Testis (tissue), 3 donors: ENCODE results near the gene ADCY2. TPM values are rescaled to one million over a fixed set of nuclear protein-coding genes. Genes with fewer than 3 reads are reported as not detected.
A peak's percentile ranks its signal among the peaks of the same experiment; 100 is the strongest.

ENCODE experiments used
- DNase-seq: peaks from one replicate; pipeline ENCODE4 v3.0.0-alpha.2; 2019
- H3K27ac ChIP-seq, 2 donors: fragments of 200-600 bp; sonication (generic); one replicate each; pipeline ENCODE4 v1.5.1; 2019
- H3K27me3 ChIP-seq: fragments of 200-600 bp; sonication (generic); one replicate; pipeline ENCODE4 v1.5.1; 2019
- H3K36me3 ChIP-seq: fragments of 200-600 bp; sonication (generic); one replicate; pipeline ENCODE4 v1.5.1; 2017; ENCODE audit warnings: low read depth; ENCODE audit errors: missing control alignments
- H3K4me1 ChIP-seq: fragments of 200-600 bp; sonication (generic); one replicate; pipeline ENCODE4 v1.5.1; 2019
- H3K4me3 ChIP-seq, 2 donors: fragments of 200-600 bp; sonication (generic); one replicate each; pipeline ENCODE4 v1.5.1; 2017 to 2019
- H3K9me3 ChIP-seq: fragments of 200-600 bp; sonication (generic); one replicate; pipeline ENCODE4 v1.5.1; 2017
- POLR2A ChIP-seq: fragments of 450-650 bp; IDR thresholded peaks from one replicate; pipeline ENCODE4 v1.6.1; 2017; ENCODE audit warnings: antibody characterized with exemption, mild to moderate bottlenecking, moderate library complexity
- WGBS, 2 donors: methylation state at CpG; one replicate each; pipeline ENCODE4 v1.1.5; 2018; 5-methylcytosine and 5-hydroxymethylcytosine counted together
- intact Hi-C: fragments of 100-400 bp; cut with DNase I; formaldehyde crosslinking; loops from one replicate; pipeline ENCODE4 v1.15.1; 2023; ENCODE audit warnings: low total_unique reads
- polyA plus RNA-seq: library from polyadenylated mRNA; stranded (reverse); fragments of 350-450 nt; fragmentation: Illumina TruSeq; extraction: RNeasy Lipid Tissue Mini Kit (QIAGEN cat#74804); gene quantifications from one replicate; pipeline ENCODE4 v1.2.3, GENCODE V29; 2014; ENCODE audit warnings: low read depth, low replicate concordance; ENCODE audit not compliant: insufficient read depth
- total RNA-seq, 2 donors: library from RNA; depleted of rRNA; stranded (reverse); fragments of >200 nt; gene quantifications; one replicate each; pipeline ENCODE4 v1.2.3, GENCODE V29; 2016
- TF ChIP-seq, protein P1 (sequence below), 3 experiments: fragments of 450-650 bp in 2 of 3; fragments of 200-600 bp in 1 of 3; sonication (generic) in 1 of 3; IDR thresholded peaks; one replicate each; pipeline ENCODE4 v1.5.1; 2016 to 2019; ENCODE audit warnings: antibody characterized with exemption in 3 of 3, mild to moderate bottlenecking in 2 of 3, moderate library complexity in 1 of 3

Gene ADCY2
- total and polyA plus RNA-seq, 3 donors from 2014 or later, result 9.4 to 18.5 (median 10.5) TPM

DNA sequence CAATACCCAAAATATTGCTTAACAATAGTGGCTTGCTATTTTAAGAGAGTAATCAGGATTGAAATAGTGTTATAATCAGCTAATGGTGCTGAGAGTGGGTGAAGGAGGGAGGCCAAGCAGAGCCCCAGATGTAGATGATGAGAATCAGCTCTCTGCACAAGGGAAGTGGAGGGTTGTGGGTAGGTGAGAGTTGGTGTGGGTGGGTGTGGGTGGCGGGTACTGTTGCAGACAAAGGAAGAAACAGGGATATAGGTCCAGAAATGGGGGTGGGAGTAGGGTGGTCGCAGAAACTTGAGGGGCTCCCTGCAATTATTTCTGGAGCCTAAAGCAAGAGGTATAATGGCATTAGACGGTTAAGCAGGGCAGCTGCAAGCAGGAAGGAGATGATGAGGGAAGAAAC is 7.4 kb upstream of the ADCY2 start:
- Histone ChIP-seq H3K27me3 (no peaks in the 10 kb centered on the region), H3K36me3 (no peaks in the 10 kb centered on the region), H3K4me3 (no peak overlapping the region), H3K27ac (no peak overlapping the region), H3K9me3 (no peaks in the 10 kb centered on the region), H3K4me1 (peaks cover 10% of the 10 kb centered on the region)
- intact Hi-C loops, result no loop called here
- DNase-seq, result no peak
- TF ChIP-seq, protein P1, sequence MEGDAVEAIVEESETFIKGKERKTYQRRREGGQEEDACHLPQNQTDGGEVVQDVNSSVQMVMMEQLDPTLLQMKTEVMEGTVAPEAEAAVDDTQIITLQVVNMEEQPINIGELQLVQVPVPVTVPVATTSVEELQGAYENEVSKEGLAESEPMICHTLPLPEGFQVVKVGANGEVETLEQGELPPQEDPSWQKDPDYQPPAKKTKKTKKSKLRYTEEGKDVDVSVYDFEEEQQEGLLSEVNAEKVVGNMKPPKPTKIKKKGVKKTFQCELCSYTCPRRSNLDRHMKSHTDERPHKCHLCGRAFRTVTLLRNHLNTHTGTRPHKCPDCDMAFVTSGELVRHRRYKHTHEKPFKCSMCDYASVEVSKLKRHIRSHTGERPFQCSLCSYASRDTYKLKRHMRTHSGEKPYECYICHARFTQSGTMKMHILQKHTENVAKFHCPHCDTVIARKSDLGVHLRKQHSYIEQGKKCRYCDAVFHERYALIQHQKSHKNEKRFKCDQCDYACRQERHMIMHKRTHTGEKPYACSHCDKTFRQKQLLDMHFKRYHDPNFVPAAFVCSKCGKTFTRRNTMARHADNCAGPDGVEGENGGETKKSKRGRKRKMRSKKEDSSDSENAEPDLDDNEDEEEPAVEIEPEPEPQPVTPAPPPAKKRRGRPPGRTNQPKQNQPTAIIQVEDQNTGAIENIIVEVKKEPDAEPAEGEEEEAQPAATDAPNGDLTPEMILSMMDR (IDR thresholded peaks at IDR 0.05), result no peak
- no peak for TF ChIP-seq POLR2A
- WGBS, 2 donors, result 81 to 91% methylated on average over 3 of the region's 3 CpGs

- 89 to 91% methylated on average over 9 of the region's 9 CpGs for WGBS, 2 donors
- DNase-seq, result no peak
- no peaks in the 10 kb centered on the region for H3K36me3 ChIP-seq
- H3K4me1 ChIP-seq, result peaks cover 13% of the 10 kb centered on the region
- H3K27ac ChIP-seq, result no peak overlapping the region
- intact Hi-C loops, result no loop called here
- H3K9me3 ChIP-seq, result no peaks in the 10 kb centered on the region
- H3K27me3 ChIP-seq, result no peaks in the 10 kb centered on the region
- H3K4me3 ChIP-seq, result no peak overlapping the region
- TF ChIP-seq, protein P1 (IDR thresholded peaks at IDR 0.05), result no peak
- no peak for TF ChIP-seq POLR2A
These were observed 4.7 kb upstream of the ADCY2 start for GRCh38 chr5:7391215-7391614.

- H3K4me3 ChIP-seq, result no peak overlapping the region
- whole genome bisulfite sequencing, 2 donors, result 55 to 73% methylated on average over 14 to 15 of the region's 15 CpGs
- peak overlapping the region; percentile 10 to 55 for H3K27ac ChIP-seq
- H3K9me3 ChIP-seq, result no peaks in the 10 kb centered on the region
- H3K27me3 ChIP-seq, result no peaks in the 10 kb centered on the region
- no peak for TF ChIP-seq POLR2A
- TF ChIP-seq, protein P1 (IDR thresholded peaks at IDR 0.05), result peak; percentile 37 to 60 (median 48)
- H3K36me3 ChIP-seq, result no peaks in the 10 kb centered on the region
- peaks cover 13% of the 10 kb centered on the region for H3K4me1 ChIP-seq
- DNase-seq, result peak; percentile 72
- intact Hi-C loops, result no loop called here
These were observed 3.9 kb upstream of the ADCY2 start for GRCh38 chr5:7391814-7392692.

GRCh38 chr5:7392693-7393024 is 3.3 kb upstream of the ADCY2 start:
- no peaks in the 10 kb centered on the region for H3K9me3 ChIP-seq
- DNase-seq, result no peak
- 52 to 56% methylated on average over 3 of the region's 3 CpGs for WGBS, 2 donors
- H3K4me1 ChIP-seq, result peaks cover 13% of the 10 kb centered on the region
- H3K27me3 ChIP-seq, result no peaks in the 10 kb centered on the region
- TF ChIP-seq, protein P1 (IDR thresholded peaks at IDR 0.05), result no peak
- TF ChIP-seq POLR2A, result no peak
- peak overlapping the region in 1 of 2 donors; percentile 10 for H3K27ac ChIP-seq
- intact Hi-C loops, result no loop called here
- H3K36me3 ChIP-seq, result no peaks in the 10 kb centered on the region
- H3K4me3 ChIP-seq, result no peak overlapping the region
